ENCODE results near the gene CLCF1.
"Not testable (repeated sequence)": the region's sequence is repeated elsewhere in the genome, so short reads cannot be mapped to it uniquely, and the experiment has no call there.

CLCF1 gene

GRCh38 chr11:67408437-67409200 lies 35.2 kb upstream of the CLCF1 start:
- peak; percentile 1 for ATAC-seq
- peak; percentile 46 for DNase-seq

GRCh38 chr11:67407688-67408163 lies 34.3 kb upstream of the CLCF1 start:
- DNase-seq (no peak), ATAC-seq (no peak)

GRCh38 chr11:67406969-67407687 lies 33.7 kb upstream of the CLCF1 start:
- no peak for DNase-seq
- ATAC-seq: no peak

GRCh38 chr11:67406420-67406968 lies 33.1 kb upstream of the CLCF1 start:
- no peak for DNase-seq
- no peak for ATAC-seq

- ATAC-seq (no peak), DNase-seq (no peak)
Observed at GRCh38 chr11:67405688-67406339, 32.4 kb upstream of the CLCF1 start.

GRCh38 chr11:67405196-67405567 lies 31.8 kb upstream of the CLCF1 start:
- DNase-seq (no peak), ATAC-seq (no peak)

- DNase-seq: peak; percentile 65
- ATAC-seq: no peak
Observed at GRCh38 chr11:67404515-67405195, 31.3 kb upstream of the CLCF1 start.

- DNase-seq, ATAC-seq: not testable (repeated sequence)
Observed at GRCh38 chr11:67403085-67403484, 29.7 kb upstream of the CLCF1 start.

- not testable (repeated sequence) for DNase-seq, ATAC-seq
Observed at GRCh38 chr11:67402192-67402839, 28.9 kb upstream of the CLCF1 start.

- peak; percentile 94 for DNase-seq
- ATAC-seq: peak; percentile 77
Observed at GRCh38 chr11:67401495-67402191, 28.2 kb upstream of the CLCF1 start, which contains the start of gene PPP1CA. Gene PPP1CA, minus strand, starts transcription at chr11:67401858. Its CDS starts 76 bp downstream, at chr11:67401782.

- DNase-seq (peak; percentile 47), ATAC-seq (peak; percentile 1)
Observed at GRCh38 chr11:67400942-67401494, 27.6 kb upstream of the CLCF1 start.

GRCh38 chr11:67400251-67400941 lies 27.0 kb upstream of the CLCF1 start:
- ATAC-seq (no peak), DNase-seq (peak; percentile 41)

GRCh38 chr11:67398661-67399563 lies 25.5 kb upstream of the CLCF1 start:
- no peak for ATAC-seq
- no peak for DNase-seq

GRCh38 chr11:67397986-67398660 lies 24.7 kb upstream of the CLCF1 start:
- ATAC-seq: no peak

GRCh38 chr11:67397536-67397935 lies 24.1 kb upstream of the CLCF1 start:
- DNase-seq (no peak), ATAC-seq (no peak)

More at GRCh38 chr11:67397986-67398660, 24.7 kb upstream of the CLCF1 start:
- DNase-seq: no peak

- no peak for ATAC-seq
- DNase-seq: no peak
Observed at GRCh38 chr11:67396587-67397389, 23.4 kb upstream of the CLCF1 start.

- ATAC-seq (no peak), DNase-seq (no peak)
Observed at GRCh38 chr11:67396259-67396581, 22.8 kb upstream of the CLCF1 start.

Measured in stimulated activated naive CD8-positive, alpha-beta T cell treated with anti-CD3 and anti-CD28 coated beads, Interleukin-15, Interleukin-2, amounts not matched to agents 100 U/mL and 50 U/mL, for 24 hours (primary cell).